ENCODE data around the gene TEC.

DNA sequence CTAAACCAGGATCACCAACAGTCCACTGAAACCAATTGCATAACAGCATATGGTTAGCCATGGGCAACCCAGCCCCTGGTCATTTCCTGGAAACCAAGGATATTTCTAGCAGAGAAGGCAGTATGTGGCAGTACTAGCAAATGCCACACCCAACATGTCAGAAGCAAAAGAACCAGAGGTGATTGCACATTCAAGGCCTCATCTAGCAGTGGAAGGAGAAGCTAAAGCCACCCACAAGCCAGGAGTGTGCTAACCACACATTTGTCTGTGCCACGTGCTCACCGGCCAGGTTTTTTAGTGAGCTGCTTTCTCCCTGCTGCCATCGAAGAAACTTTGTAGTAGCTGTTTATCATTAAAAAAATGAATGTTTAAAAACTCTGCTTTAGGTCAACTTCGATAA, 42.0 kb downstream of the TEC start:
- TF ChIP-seq EP300 (IDR thresholded peaks at IDR 0.05; ENCODE audit: borderline replicate concordance in 1 of 2, low read depth in 1 of 2, low read length in 1 of 2), result no peak
- TF ChIP-seq, protein P1, sequence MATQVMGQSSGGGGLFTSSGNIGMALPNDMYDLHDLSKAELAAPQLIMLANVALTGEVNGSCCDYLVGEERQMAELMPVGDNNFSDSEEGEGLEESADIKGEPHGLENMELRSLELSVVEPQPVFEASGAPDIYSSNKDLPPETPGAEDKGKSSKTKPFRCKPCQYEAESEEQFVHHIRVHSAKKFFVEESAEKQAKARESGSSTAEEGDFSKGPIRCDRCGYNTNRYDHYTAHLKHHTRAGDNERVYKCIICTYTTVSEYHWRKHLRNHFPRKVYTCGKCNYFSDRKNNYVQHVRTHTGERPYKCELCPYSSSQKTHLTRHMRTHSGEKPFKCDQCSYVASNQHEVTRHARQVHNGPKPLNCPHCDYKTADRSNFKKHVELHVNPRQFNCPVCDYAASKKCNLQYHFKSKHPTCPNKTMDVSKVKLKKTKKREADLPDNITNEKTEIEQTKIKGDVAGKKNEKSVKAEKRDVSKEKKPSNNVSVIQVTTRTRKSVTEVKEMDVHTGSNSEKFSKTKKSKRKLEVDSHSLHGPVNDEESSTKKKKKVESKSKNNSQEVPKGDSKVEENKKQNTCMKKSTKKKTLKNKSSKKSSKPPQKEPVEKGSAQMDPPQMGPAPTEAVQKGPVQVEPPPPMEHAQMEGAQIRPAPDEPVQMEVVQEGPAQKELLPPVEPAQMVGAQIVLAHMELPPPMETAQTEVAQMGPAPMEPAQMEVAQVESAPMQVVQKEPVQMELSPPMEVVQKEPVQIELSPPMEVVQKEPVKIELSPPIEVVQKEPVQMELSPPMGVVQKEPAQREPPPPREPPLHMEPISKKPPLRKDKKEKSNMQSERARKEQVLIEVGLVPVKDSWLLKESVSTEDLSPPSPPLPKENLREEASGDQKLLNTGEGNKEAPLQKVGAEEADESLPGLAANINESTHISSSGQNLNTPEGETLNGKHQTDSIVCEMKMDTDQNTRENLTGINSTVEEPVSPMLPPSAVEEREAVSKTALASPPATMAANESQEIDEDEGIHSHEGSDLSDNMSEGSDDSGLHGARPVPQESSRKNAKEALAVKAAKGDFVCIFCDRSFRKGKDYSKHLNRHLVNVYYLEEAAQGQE (IDR thresholded peaks at IDR 0.05; ENCODE audit: low read depth, low read length), result no peak
- no peak for TF ChIP-seq CTCF (IDR thresholded peaks at IDR 0.05)
- TF ChIP-seq EZH2phosphoT487 (IDR thresholded peaks at IDR 0.05; ENCODE audit: borderline replicate concordance, low read depth), result no peak
- TF ChIP-seq TAF1 (IDR thresholded peaks at IDR 0.05; ENCODE audit: borderline replicate concordance, low read depth, low read length), result no peak
- TF ChIP-seq RFX5 (IDR thresholded peaks at IDR 0.05; ENCODE audit: low read length), result no peak
- no peak for TF ChIP-seq POLR2AphosphoS5 (IDR thresholded peaks at IDR 0.05; ENCODE audit: low read depth, low read length)
- TF ChIP-seq YY1 (IDR thresholded peaks at IDR 0.05; ENCODE audit: low read depth), result no peak

Data from SK-N-SH (cell line).